GM11168 (cell line): ENCODE results near the gene SSR3.
"Not testable (repeated sequence)": the region's sequence is repeated elsewhere in the genome, so short reads cannot be mapped to it uniquely, and the experiment has no call there.

Experiments used
- in situ Hi-C: fragments of 300-500 bp; cut with MboI; formaldehyde crosslinking; loops from one replicate; pipeline ENCODE4 v1.12.0; 2022; ENCODE audit warnings: low sequenced_read_pairs; ENCODE audit not compliant: unreplicated experiment

The SSR3 gene

GRCh38 chr3:156554842-156555687, at the start of gene SSR3:
Gene SSR3, minus strand, starts transcription at chr3:156555117. Its CDS starts 28 bp downstream, at chr3:156555089.
- in situ Hi-C loops, result loop anchor here (5.0 kb wide), 1 partner anchor 112 kb away; no protein-coding TSS in a partner anchor

DNA sequence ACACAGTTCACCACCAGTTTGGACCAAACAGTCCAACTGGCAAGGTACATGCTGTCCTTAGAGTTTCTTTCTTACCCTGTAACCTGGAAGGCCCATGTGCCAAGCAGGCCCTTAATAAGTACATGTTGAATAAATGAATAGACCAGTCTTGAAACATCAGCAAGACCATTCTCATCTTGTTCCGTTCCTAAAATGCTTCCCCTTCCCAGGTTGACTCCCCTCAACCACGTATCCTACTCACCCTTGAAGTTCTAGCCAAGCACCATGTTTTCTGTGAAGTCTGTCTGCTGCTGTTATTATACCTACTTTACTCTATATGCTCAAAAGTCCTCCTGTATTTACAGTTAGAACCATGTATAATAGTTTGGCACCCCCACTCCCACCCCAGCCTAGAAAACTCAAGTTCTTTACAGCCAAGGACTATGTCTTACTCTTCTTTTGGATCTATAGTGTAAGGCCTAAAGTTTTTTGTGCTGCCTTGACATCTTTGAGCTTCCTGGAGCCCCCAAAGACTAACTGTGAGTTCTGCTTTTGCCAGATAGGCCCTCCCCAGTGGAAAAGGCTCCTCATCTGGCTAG, 49.2 kb upstream of the SSR3 start:
- in situ Hi-C loops, result no loop called here

GRCh38 chr3:156603379-156604017, 48.6 kb upstream of the SSR3 start:
- in situ Hi-C loops, result no loop called here

GRCh38 chr3:156602424-156602823, 47.5 kb upstream of the SSR3 start:
- in situ Hi-C loops, result no loop called here

GRCh38 chr3:156601497-156601896, 46.6 kb upstream of the SSR3 start:
- in situ Hi-C loops, result no loop called here

GRCh38 chr3:156600834-156601233, 45.9 kb upstream of the SSR3 start:
- in situ Hi-C loops, result no loop called here

DNA sequence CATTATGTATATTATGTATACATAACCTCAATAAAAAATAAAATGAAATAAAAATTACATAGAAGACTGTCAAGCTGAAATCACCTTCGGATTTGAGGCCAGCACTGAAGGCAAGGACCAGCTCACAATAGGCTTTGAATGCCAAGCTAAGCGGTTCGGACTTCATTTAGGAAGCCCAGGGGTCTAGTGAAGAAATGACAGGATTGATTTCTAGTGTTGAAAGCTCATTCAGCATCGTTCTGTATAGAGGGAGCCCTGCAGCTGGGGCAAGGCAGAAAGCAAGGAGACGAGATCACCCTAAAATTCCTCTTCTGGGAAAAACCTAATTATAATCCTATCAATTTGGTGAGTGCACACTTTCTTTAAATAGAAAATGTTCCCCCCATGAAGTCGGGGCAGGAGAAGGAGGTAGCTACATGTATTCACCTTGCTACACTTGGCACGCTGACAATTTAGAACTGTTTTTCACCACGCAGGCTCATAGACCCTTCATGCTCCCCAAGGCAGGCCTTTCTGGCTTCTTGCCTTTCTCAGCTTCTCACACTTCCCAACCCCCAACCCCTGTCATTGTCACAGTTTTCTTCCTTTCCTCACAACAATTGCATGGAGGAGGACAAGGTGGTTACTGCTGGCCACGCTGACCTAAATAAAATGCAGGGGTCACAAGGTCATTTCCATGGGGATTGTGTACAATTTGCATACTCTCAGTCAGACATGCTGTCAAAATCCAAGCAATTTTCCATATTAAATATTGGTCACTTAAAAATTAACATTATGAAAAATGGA, 44.4 kb upstream of the SSR3 start:
- in situ Hi-C loops, result no loop called here

DNA sequence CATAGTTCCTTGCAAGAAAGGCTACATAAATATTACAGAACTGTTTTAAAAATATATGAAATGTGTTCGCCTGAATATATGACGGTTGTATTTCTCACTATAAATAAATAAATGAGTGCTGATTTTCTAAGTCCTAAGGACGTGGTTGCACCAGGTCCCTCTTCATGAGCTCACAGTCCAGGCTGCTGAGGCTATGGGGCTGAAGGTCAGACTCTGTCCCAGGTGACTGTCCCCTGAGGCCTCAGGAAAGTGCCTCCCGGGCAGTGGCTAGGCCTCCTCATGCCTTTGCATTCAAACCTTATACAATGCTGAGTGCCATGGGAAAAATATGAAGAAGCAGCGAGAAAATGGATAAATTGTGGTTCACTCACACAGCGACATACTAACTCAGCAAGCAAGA, 43.5 kb upstream of the SSR3 start:
- in situ Hi-C loops, result no loop called here

DNA sequence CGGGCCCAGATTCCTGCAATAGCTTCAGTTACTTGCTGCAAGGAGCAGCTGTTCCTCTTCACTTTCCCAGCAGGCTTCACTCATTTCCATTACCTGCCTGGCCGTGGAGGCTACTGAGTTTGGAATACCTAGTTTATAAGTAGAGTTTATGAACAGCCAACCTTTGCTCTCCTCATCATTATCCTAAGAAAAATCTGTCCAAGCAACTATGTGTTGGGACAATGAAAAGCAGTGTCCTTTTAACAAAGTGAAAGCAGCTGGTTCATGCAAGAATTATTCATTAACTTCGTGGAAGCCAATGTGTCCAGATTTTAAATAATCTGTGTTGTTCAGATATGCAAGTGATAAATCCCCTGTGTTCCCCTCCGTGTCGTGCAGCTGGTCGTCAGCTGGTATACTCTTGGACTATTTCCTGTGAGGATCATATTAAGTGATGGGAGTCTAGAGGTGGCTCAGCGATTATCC, 39.3 kb upstream of the SSR3 start:
- in situ Hi-C loops, result no loop called here

DNA sequence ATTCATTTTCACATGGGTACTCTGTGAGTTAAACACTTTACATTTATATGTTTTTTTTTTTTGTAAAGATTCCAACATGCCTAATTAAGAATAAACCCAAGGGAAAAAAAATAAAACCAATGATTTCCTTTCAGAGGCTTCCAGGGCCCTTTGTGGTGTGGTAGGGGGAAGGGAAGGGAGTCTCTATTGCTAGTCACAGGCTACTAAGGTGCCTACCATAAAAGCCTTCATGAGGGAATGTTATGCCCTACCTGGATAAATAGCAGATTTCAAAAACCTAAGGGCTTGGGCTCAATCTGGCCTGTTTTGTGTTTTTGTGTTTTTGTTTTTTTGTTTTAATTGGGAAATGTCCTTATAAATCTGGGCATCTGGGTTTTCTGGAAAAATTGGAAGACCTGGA, 38.9 kb upstream of the SSR3 start:
- in situ Hi-C loops, result no loop called here

- in situ Hi-C loops, result not testable (repeated sequence)
Observed at GRCh38 chr3:156589806-156590205, 34.9 kb upstream of the SSR3 start.

DNA sequence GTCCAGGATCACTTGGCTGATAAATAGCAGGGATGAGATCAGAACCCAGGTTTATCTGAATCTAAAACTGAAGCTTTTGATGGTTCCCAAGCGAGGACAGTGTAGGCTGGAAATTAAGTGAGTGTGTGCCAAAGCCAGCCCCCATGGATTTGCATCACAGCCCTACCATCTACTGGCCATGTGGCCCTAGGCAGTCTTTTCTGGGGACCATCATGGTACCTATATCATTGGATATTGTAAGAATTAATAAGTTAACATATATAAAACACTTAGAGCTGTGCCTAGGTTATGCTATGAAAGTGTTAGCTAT, 32.8 kb upstream of the SSR3 start:
- in situ Hi-C loops, result no loop called here

GRCh38 chr3:156586905-156587759, 32.2 kb upstream of the SSR3 start:
- in situ Hi-C loops, result no loop called here

GRCh38 chr3:156583469-156583868, 28.6 kb upstream of the SSR3 start:
- in situ Hi-C loops, result no loop called here

DNA sequence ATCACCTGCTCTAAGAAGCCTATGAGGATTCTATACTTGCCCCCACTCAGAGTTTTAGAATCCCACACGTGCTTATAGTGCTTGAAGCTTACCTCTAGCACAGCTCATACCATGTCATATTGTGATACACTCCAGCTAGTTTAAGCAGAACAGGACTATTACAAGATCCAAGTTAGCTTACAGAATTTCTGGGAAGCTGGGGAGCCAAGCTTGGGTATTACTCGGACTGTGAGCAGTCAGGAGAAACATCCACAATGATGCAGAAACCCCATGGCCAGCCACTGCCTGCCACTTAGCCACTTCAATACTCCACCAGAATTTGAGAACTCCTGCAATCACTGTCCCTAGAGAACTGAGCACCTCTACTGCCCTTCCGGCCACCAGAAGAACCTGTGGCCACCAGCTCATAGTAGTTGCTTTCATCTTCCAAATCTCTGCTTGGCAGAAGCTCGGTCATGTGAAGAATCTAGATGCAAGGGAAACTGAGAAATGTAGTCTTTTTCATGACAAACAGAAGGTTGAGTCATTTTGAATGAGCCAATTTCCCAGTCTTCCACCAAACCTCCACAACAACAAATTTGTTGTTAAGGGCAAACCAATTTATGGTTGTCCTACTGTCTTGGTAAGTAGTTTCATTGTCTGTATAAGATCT, 27.7 kb upstream of the SSR3 start:
- in situ Hi-C loops, result no loop called here

GRCh38 chr3:156581954-156582353, 27.0 kb upstream of the SSR3 start:
- in situ Hi-C loops, result no loop called here

DNA sequence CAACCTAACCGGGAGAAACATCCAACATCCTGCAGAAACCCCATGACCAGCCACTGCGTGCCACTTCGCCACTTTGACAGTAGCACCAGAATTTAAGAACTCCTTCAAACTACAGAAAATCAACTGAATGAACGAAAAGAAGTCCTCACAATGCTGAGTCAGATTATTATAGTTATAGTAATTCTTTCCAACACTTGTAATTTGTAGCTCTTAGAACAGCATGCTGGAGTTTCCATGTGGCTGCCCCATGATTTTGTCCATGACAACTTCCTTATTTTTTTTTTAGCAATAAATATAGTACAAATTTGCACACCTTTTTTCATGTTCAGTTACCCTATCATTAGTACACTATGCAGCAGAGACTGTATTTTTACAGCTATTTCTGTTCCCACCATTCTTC, 26.1 kb upstream of the SSR3 start:
- in situ Hi-C loops, result no loop called here

DNA sequence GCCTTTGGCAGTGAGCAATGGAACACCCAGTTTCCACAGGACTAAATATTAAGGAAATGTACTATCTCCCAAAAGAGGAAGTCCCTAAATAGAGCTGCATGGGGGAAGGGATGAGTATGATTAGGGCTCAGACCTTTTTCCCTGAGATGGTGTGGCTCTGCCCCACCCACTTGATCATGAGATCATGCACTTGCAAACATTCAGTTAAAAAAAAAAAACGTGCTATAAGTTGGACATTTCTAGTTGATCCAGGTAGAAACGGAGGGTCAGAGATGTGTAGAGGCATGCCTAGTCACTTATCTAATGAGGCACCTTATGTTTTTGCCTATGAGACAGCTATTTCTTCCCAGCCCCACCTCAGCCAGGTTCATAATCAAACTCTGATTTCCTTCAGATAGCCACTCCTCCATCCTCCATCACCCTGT, 24.5 kb upstream of the SSR3 start:
- in situ Hi-C loops, result no loop called here

GRCh38 chr3:156577736-156578135, 22.8 kb upstream of the SSR3 start:
- in situ Hi-C loops, result no loop called here
